K562 (cell line): Measurements from ENCODE around the gene GLYATL1. TPM values are rescaled to one million over a fixed set of nuclear protein-coding genes. Genes with fewer than 3 reads are reported as not detected.
A peak's percentile ranks its signal among the peaks of the same experiment; 100 is the strongest.

Source experiments
- ATAC-seq: fragments of 200-7000 bp; cut with Tn5 transposase; 3 replicates; pipeline ENCODE4 v1.9.1; 2020; ENCODE audit warnings: moderate library complexity
- BruUV-seq: library from RNA; stranded (reverse); fragments of 400-500 nt; replicated peaks from 2 replicates; lab custom pipeline; 2021; lab: Mats Ljungman, UMichigan
- CTCF ChIA-PET: fragments of 300-600 bp; formaldehyde crosslinking; extraction: SDS; loops from one replicate; lab custom pipeline; 2021; ENCODE audit warnings: low intra/inter-chr PET ratio; lab: Yijun Ruan, JAX
- POLR2A ChIA-PET: fragments of 300-600, 350-650 bp; sonication (Branson Sonifier 250); formaldehyde crosslinking; extraction: SDS; loops from one replicate; lab custom pipeline; 2021; ENCODE audit warnings: antibody characterized with exemption, inconsistent platforms; lab: Yijun Ruan, JAX
- DNase-seq, 4 experiments: peaks; one replicate each; pipeline versions ENCODE4 v3.0.0 to v3.0.0-alpha.2; 2011 to 2018; ENCODE audit warnings: low spot score in 3 of 4, mixed read lengths in 3 of 4; ENCODE audit errors: extremely low read depth in 1 of 4
- FAIRE-seq: peaks from 2 replicates; lab custom pipeline; 2011; peaks lifted over from hg19 to GRCh38; lab: Jason Lieb, UNC
- H2AFZ ChIP-seq: 2 replicates; pipeline ENCODE4 v1.6.0; 2011; ENCODE audit warnings: low read depth, low read length, control low read depth, inconsistent platforms
- H3K27ac ChIP-seq: fragments of 200-600 bp; 3 replicates; pipeline ENCODE4 v1.8.0; 2011; ENCODE audit warnings: low read depth, mild to moderate bottlenecking, control low read depth, inconsistent platforms, low read length, moderate library complexity, mixed read lengths; ENCODE audit errors: extremely low read depth
- H3K27me3 ChIP-seq, 2 experiments: fragments of 300-600 bp in 1 of 2; 2 replicates in 1 of 2; 3 replicates in 1 of 2; pipeline versions ENCODE4 v1.6.0 to v1.8.0; 2011; ENCODE audit warnings: inconsistent platforms in 2 of 2, low read length in 2 of 2, mild to moderate bottlenecking in 1 of 2, mixed read lengths in 1 of 2, moderate library complexity in 1 of 2; ENCODE audit not compliant: control insufficient read depth in 2 of 2, insufficient read depth in 2 of 2
- H3K36me3 ChIP-seq: fragments of 300-600 bp; 3 replicates; pipeline ENCODE4 v1.8.0; 2011; ENCODE audit warnings: mild to moderate bottlenecking, low read length, inconsistent platforms; ENCODE audit not compliant: control insufficient read depth, insufficient read depth
- H3K4me1 ChIP-seq, 2 experiments: fragments of 200-600 bp in 1 of 2; replicated peaks in 1 of 2; 2 replicates in 1 of 2; 3 replicates in 1 of 2; pipeline versions ENCODE4 v1.5.1 to v1.8.0; 2011; ENCODE audit warnings: inconsistent platforms in 2 of 2, low read length in 2 of 2, mild to moderate bottlenecking in 1 of 2, mixed read lengths in 1 of 2, moderate library complexity in 1 of 2; ENCODE audit not compliant: control insufficient read depth in 2 of 2, insufficient read depth in 2 of 2
- H3K4me2 ChIP-seq: 2 replicates; pipeline ENCODE4 v1.6.1; 2011; ENCODE audit warnings: low read length, control low read depth, inconsistent platforms, mixed read lengths; ENCODE audit not compliant: insufficient read depth
- H3K4me3 ChIP-seq: fragments of 200-600 bp; sonication (generic), shearing (Covaris generic); 2 replicates; pipeline ENCODE4 v1.5.1; 2016; ENCODE audit warnings: control low read depth, inconsistent platforms
- H3K79me2 ChIP-seq: fragments of 200-600 bp; 3 replicates; pipeline ENCODE4 v1.8.0; 2011; ENCODE audit warnings: low read length, inconsistent platforms; ENCODE audit not compliant: control insufficient read depth, insufficient read depth
- H3K9ac ChIP-seq, 2 experiments: 2 replicates each; pipeline versions ENCODE4 v1.6.0 to v1.6.1; 2011; ENCODE audit warnings: low read depth in 2 of 2, low read length in 2 of 2, control low read depth in 1 of 2, inconsistent platforms in 1 of 2, mild to moderate bottlenecking in 1 of 2, mixed read lengths in 1 of 2; ENCODE audit not compliant: insufficient read depth in 1 of 2
- H3K9me1 ChIP-seq: one replicate; pipeline ENCODE4 v1.6.0; 2011; ENCODE audit warnings: inconsistent platforms, mild to moderate bottlenecking, low read length, moderate library complexity; ENCODE audit not compliant: control insufficient read depth, insufficient read depth
- H3K9me3 ChIP-seq: replicated peaks from 2 replicates; pipeline ENCODE4 v1.5.1; 2011; ENCODE audit warnings: low read depth, low read length, inconsistent platforms; ENCODE audit not compliant: control insufficient read depth, insufficient read depth
- H4K20me1 ChIP-seq: replicated peaks from 2 replicates; pipeline ENCODE4 v1.6.1; 2011; ENCODE audit warnings: low read length, inconsistent platforms, mixed read lengths; ENCODE audit not compliant: control insufficient read depth, insufficient read depth
- CHD2 ChIP-seq: IDR thresholded peaks from 2 replicates; pipeline ENCODE4 v1.6.1; 2011; ENCODE audit warnings: low read depth, low read length
- HOXB6 ChIP-seq: fragments of 250-450 bp; sonication (Bioruptor Pico); IDR thresholded peaks from 2 replicates; pipeline ENCODE4 v1.5.1; 2022; ENCODE audit warnings: mild to moderate bottlenecking, borderline replicate concordance
- L3MBTL2 ChIP-seq: fragments of 450-650 bp; IDR thresholded peaks from 2 replicates; pipeline ENCODE4 v1.6.1; 2016; ENCODE audit warnings: mild to moderate bottlenecking, moderate library complexity
- MCM7 ChIP-seq, 2 experiments: fragments of 450-650 bp; IDR thresholded peaks; 2 replicates each; pipeline ENCODE4 v1.6.1; 2016 to 2018
- NFIC ChIP-seq: fragments of 450-650 bp; IDR thresholded peaks from 2 replicates; pipeline ENCODE4 v1.6.1; 2017; ENCODE audit warnings: mild to moderate bottlenecking, inconsistent platforms
- PKNOX1 ChIP-seq: fragments of 450-650 bp; IDR thresholded peaks from 2 replicates; pipeline ENCODE4 v1.6.1; 2016
- RUNX1 ChIP-seq: sonication (generic); IDR thresholded peaks from 2 replicates; pipeline ENCODE4 v1.6.1; 2016; ENCODE audit warnings: antibody characterized with exemption, low read depth
- TAF1 ChIP-seq: IDR thresholded peaks from 2 replicates; pipeline ENCODE4 v1.6.1; 2011; ENCODE audit warnings: mild to moderate bottlenecking, low read length, moderate library complexity; ENCODE audit not compliant: insufficient read depth, control insufficient read depth, severe bottlenecking; ENCODE audit errors: extremely low read depth
- ZNF282 ChIP-seq: sonication (generic); formaldehyde crosslinking; IDR thresholded peaks from 2 replicates; pipeline ENCODE4 v1.8.1; 2023; ENCODE audit warnings: missing genetic modification reagents
- WGBS: fragments of 100-300 bp; shearing (Covaris generic); methylation state at CpG from one replicate; pipeline ENCODE4 v1.1.6; 2016; ENCODE audit warnings: low coverage, mixed read lengths; ENCODE audit not compliant: insufficient coverage; ENCODE audit errors: missing lambda C conversion rate; 5-methylcytosine and 5-hydroxymethylcytosine counted together
- in situ Hi-C: fragments of 300-500 bp; cut with MboI; formaldehyde crosslinking; loops from 4 replicates; pipeline ENCODE4 v1.15.0; 2018; ENCODE audit warnings: inconsistent platforms, mixed read lengths
- intact Hi-C: fragments of 100-400 bp; cut with micrococcal nuclease; formaldehyde crosslinking; loops from 2 replicates; pipeline ENCODE4 v1.14.2; 2022
- polyA plus RNA-seq, 8 experiments: library from polyadenylated mRNA; depleted of rRNA in 4 of 8; stranded (reverse) in 5 of 8; unstranded in 3 of 8; fragments of >200 nt; fragmentation: Nextera tagmentation in 2 of 8; fragmentation: Illumina TruSeq in 1 of 8; extraction: Ambion mirVana in 2 of 8; extraction: Trizol in 1 of 8; gene quantifications; 2 replicates each; pipeline versions ENCODE4 v1.2.1 to v1.2.3, GENCODE V29; 2011 to 2014; ENCODE audit warnings: inconsistent platforms in 1 of 8, missing spikeins in 1 of 8
- total RNA-seq, 7 experiments: library from RNA; depleted of rRNA in 6 of 7; stranded (reverse); fragments of >200 nt in 6 of 7; fragmentation: Illumina TruSeq in 2 of 7; extraction: Trizol in 2 of 7; gene quantifications; 2 replicates each; pipeline versions ENCODE4 v1.2.1 to v1.2.3, GENCODE V29; 2011 to 2021; ENCODE audit warnings: low replicate concordance in 1 of 7
- TF ChIP-seq, protein P1 (sequence below), 2 experiments: fragments of 450-650 bp; formaldehyde crosslinking in 1 of 2; IDR thresholded peaks; 2 replicates each; pipeline versions ENCODE4 v1.4.0 to v1.6.1; 2014 to 2020; ENCODE audit warnings: mild to moderate bottlenecking in 2 of 2, borderline replicate concordance in 1 of 2, low read depth in 1 of 2

Gene GLYATL1
- total and polyA plus RNA-seq, 9 of the 15 experiments (the other 6 are each of a cell fraction or from before 2014, with no cell fraction given): not detected

- Histone ChIP-seq H3K27me3 (peaks cover 3 to 7% of the 10 kb centered on the region in 2 experiments; a peak in 2 of 5 replicates), H3K9me3 (no peaks in the 10 kb centered on the region), H3K4me2 (peak overlapping the region; percentile 23), H3K4me1 (peaks cover 0 to 5% of the 10 kb centered on the region in 2 experiments; a peak in 2 of 5 replicates), H4K20me1 (no peaks in the 10 kb centered on the region), H3K4me3 (no peak overlapping the region), H3K27ac (no peak overlapping the region), H3K36me3 (no peaks in the 10 kb centered on the region), H2AFZ (peak overlapping the region; percentile 61; the same call in 1 of the 2 replicates), H3K9ac (no peak overlapping the region), H3K79me2 (no peaks in the 10 kb centered on the region), H3K9me1 (no peaks in the 10 kb centered on the region)
- DNase-seq (peak; percentile 59 to 82 (median 72)), ATAC-seq (peak; percentile 98), FAIRE-seq (peak; percentile 80)
- ChIA-PET CTCF (interaction anchor here (0.5 to 0.9 kb wide), 3 partner anchors 295 to 333 kb away, joined by 3 to 5 read pairs (median 3); no protein-coding TSS in a partner anchor), POLR2A (interaction anchor here (0.8 kb wide), 1 partner anchor 323 kb away, joined by 3 read pairs; no protein-coding TSS in a partner anchor)
- intact Hi-C loops (loop anchor here (2.0 kb wide), 4 partner anchors 112 to 322 kb away; partner anchors contain the start of gene ZFP91), in situ Hi-C loops (no loop called here)
- BruUV-seq: no TSS peak
- WGBS: 18% methylated on average over 35 of the region's 36 CpGs
- TF ChIP-seq HOXB6 (no peak), RUNX1 (no peak), ZNF282 (no peak), NFIC (no peak), L3MBTL2 (peak; percentile 16; the same call in 1 of the 2 replicates), PKNOX1 (peak; percentile 97), TAF1 (no peak), CHD2 (no peak), MCM7 (IDR thresholded peaks at IDR 0.05) (no peak)
- TF ChIP-seq, protein P1, sequence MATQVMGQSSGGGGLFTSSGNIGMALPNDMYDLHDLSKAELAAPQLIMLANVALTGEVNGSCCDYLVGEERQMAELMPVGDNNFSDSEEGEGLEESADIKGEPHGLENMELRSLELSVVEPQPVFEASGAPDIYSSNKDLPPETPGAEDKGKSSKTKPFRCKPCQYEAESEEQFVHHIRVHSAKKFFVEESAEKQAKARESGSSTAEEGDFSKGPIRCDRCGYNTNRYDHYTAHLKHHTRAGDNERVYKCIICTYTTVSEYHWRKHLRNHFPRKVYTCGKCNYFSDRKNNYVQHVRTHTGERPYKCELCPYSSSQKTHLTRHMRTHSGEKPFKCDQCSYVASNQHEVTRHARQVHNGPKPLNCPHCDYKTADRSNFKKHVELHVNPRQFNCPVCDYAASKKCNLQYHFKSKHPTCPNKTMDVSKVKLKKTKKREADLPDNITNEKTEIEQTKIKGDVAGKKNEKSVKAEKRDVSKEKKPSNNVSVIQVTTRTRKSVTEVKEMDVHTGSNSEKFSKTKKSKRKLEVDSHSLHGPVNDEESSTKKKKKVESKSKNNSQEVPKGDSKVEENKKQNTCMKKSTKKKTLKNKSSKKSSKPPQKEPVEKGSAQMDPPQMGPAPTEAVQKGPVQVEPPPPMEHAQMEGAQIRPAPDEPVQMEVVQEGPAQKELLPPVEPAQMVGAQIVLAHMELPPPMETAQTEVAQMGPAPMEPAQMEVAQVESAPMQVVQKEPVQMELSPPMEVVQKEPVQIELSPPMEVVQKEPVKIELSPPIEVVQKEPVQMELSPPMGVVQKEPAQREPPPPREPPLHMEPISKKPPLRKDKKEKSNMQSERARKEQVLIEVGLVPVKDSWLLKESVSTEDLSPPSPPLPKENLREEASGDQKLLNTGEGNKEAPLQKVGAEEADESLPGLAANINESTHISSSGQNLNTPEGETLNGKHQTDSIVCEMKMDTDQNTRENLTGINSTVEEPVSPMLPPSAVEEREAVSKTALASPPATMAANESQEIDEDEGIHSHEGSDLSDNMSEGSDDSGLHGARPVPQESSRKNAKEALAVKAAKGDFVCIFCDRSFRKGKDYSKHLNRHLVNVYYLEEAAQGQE (IDR thresholded peaks at IDR 0.05; ENCODE audit: borderline replicate concordance): peak; percentile 72; the same call in 1 of the 2 replicates
- TF ChIP-seq, protein P1 (CRISPR knock-in tag; IDR thresholded peaks at IDR 0.05; ENCODE audit: low read depth): no peak
Observed at GRCh38 chr11:58900479-58901420, 38.5 kb upstream of the GLYATL1 start.
